GM20431 (cell line): ENCODE data around the gene PZP.
"Not testable (repeated sequence)": the region's sequence is repeated elsewhere in the genome, so short reads cannot be mapped to it uniquely, and the experiment has no call there.

Source experiments
- in situ Hi-C: fragments of 300-500 bp; cut with MseI, MboI; formaldehyde crosslinking; loops from one replicate; pipeline ENCODE4 v1.15.0; 2020; ENCODE audit warnings: low sequenced_read_pairs; ENCODE audit not compliant: unreplicated experiment

PZP gene

DNA sequence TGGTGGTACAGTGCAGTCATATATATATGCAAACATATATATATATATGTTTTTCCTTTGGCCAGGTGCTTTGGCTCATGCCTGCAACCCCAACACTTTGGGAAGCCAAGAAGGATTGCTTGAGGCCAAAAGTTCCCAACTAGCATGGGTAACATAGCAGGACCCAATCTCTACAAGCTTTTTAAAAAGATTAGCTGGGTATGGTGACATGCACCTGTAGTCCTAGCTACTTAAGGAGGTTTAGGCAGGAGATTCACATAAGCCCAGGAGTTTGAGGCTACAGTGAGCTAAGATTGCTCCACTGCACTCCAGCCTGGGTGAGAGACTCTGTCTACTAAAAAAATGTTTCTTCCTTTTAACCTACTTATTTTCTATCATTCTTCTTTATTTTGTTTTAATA, 10.2 kb downstream of the PZP start:
- in situ Hi-C loops: no loop called here

DNA sequence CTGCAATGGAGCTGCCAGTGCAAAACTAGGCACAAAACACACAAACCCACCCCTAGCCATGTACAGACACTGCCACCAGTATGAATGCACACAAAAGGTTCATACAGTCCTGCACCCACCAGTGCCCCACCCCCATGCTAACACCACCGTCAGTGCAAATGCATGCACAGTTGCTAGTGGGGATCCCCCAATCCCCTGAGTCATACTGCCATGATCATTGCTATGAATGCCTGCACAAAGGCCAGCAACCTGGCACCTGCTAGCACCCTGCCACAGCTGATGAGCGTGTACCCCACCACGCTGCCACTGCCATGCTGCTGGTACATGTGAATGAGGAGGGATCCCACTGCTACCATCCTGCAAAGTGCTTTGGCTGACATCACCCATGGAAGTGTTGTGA, 23.9 kb downstream of the PZP start:
- in situ Hi-C loops: no loop called here

DNA sequence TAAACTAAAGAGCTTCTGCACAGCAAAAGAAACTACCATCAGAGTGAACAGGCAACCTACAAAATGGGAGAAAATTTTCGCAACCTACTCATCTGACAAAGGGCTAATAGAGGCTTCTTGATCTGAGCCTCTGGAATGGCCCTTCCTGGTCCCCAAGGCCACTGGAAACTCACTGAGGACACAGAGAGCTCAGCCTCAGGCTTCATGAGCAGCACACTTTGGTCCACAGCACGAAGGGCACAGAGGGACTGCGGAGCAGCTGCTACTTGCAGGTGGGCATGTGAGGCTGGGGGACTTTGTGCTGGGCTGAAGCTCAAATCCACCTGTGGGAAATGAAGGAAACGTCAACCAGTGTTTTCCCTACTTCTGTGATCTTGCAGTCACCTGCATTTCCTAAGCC, 27.4 kb downstream of the PZP start:
- in situ Hi-C loops: no loop called here

DNA sequence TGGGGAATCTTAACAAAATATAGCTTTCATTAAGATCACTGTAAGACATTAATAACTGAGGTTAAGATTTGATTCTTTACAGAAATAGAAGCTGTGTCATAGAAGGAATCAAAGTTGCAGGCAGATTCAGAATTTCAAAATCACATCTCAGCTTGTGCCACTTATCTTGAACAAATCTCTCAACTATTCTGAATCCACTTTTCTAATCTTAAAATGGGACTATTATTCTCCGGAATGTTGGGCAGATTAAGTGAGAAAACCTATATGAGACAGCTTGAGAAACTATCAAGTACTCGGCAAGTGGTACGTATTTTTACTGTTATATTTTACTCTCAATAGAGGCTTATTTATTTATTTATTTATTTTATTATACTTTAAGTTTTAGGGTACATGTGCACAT, 28.4 kb downstream of the PZP start:
- in situ Hi-C loops: no loop called here

DNA sequence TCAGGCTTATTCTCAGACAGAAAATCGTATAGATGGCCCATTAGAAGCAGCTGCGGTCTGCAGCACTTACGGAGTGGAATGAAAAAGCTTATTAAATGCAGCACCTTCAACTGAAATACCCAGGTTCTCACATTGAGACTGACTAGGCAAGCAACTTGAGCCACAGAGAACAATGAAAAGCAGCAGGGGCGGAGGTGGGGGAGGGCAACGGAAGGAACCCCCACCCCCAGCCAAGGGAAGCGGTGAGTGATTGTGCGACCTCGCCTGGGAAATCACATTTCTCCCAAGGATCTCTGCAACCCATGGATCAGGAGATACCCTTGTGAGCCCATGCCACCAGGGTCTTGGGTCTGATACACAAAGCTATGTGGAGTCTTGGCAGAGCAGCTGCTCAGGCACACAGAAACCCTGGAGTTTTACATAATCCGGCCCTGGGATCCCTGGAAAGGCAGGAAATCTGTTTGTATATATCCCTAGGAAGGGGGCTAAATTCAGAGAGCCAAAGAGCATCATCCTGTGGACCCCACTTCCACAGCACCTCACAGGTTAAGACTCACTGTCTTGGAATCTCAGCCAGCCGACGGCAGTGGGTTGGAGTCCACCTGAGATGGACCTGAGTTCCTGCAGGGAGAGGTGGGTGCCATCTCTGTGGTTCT, 38.1 kb downstream of the PZP start:
- in situ Hi-C loops: no loop called here

DNA sequence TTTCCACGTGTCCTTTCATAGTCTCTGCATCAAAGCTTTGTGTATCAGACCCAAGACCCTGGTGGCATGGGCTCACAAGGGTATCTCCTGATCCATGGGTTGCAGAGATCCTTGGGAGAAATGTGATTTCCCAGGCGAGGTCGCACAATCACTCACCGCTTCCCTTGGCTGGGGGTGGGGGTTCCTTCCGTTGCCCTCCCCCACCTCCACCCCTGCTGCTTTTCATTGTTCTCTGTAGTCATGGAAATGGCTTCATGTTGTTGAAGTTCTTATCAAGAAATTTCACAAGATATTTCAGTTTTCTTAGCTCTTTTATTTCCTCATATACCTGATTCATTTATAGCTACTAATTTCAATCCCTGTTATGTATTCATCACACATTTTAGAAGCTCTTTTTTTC, 40.9 kb downstream of the PZP start:
- in situ Hi-C loops: not testable (repeated sequence)

DNA sequence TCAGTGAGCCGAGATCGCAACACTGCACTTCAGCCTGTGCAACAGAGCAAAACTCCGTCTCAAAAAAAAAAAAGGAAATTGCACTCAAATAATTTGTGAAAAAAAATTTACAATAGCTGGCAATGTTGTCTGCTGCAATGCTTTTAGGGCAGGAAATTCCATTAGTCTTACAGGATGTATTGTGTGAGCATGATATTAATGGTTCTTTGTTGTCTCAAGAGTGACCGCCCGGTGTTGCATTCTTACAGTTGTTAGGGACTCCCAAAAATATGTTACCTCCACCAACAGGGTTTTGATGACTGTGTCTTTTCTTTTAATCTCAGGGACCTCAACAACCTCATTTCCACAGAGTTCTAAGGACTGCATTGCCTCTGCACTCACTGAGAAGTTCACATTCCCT, 44.8 kb downstream of the PZP start:
- in situ Hi-C loops: no loop called here

DNA sequence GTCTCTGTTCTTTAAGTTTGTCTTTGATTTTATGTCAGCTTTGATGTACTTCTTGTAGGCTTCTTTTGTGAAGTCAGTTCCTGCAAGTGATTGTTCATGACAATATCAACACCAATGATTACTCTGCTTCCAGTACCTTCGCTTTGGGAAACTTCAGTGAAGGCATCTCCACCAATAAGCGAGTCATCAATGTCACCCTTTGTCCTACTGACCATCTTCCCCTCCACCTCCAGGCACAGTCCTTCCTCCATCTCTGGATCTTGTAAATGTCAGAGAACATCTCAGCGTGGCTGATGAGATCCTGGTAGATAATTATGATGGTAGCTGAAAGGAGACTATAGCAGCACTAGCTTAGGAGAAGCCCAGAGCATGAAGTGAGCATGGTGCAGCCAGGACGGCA, 52.1 kb downstream of the PZP start:
- in situ Hi-C loops: no loop called here

DNA sequence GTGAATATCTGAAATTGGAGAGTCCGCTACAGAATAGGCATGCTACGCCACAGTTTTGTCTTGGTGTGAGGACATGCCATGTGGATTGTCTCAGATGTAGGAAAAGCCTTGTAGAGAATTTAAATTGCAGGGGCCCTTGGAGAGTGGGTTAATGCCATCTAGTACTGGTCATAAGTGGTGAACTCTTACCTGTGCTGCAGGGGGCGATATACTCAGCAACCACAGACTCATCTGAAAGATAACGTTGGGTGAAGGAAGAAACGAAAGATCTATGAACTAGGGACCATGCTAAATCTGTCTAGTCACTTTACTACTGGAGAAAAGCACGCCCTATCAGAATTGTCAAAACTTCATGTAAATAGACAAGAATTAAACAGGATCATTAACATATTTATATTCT, 58.8 kb downstream of the PZP start:
- in situ Hi-C loops: no loop called here

DNA sequence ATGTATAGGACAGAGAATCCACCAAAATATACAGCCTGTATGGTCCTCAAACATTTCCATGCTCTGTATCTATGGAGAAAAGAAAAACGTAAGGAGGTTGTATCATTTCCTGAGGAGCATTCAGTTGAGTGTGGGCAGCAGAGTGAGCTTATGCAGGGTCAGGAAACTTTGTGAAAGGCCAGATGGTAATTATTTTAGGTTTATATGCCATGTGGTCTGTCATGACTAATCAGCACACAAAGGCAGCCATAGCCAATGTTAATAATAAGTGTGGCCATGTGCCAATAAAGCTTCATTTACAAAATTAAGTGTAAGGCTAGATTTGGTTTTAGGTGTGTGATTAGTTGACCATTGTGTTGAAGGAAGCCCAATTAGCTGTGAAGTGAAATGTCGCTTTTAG, 59.3 kb downstream of the PZP start:
- in situ Hi-C loops: no loop called here

DNA sequence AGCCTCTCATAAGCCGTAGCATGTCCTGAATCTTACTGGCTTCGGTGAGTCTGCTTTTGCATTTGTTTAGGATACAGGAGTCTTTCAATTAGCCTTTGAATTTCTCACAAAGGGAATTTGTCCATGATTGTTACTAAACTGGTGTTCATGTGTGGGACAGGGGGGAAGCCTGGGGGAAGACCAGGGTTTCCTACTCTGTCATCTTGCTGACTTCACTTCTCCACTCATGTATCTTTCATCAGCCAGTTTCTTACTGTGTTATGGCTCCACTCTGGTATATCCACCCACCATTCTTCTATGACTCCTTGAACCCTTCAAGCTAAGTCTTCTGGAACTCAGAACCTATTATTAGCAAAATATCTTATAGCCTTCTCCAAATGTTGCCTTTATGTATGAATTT, 60.7 kb downstream of the PZP start:
- in situ Hi-C loops: no loop called here

DNA sequence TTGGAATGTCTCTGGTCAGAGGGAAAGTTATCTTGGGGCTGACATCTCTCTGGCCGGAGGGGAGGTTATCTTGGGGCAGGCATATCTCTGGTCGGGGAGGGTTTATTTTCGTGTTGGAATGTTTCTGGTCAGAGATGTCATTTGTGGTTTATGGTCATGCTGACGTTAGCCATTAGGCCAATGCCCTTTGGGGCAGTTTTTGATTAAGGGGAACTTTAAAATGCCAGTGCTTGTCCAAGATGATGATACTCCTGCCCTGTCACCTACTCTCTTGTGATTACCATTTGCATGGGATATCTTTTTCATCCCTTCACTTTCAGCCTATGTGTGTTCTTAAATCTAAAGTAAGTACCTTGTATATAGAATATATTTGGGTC, 63.5 kb downstream of the PZP start:
- in situ Hi-C loops: no loop called here

DNA sequence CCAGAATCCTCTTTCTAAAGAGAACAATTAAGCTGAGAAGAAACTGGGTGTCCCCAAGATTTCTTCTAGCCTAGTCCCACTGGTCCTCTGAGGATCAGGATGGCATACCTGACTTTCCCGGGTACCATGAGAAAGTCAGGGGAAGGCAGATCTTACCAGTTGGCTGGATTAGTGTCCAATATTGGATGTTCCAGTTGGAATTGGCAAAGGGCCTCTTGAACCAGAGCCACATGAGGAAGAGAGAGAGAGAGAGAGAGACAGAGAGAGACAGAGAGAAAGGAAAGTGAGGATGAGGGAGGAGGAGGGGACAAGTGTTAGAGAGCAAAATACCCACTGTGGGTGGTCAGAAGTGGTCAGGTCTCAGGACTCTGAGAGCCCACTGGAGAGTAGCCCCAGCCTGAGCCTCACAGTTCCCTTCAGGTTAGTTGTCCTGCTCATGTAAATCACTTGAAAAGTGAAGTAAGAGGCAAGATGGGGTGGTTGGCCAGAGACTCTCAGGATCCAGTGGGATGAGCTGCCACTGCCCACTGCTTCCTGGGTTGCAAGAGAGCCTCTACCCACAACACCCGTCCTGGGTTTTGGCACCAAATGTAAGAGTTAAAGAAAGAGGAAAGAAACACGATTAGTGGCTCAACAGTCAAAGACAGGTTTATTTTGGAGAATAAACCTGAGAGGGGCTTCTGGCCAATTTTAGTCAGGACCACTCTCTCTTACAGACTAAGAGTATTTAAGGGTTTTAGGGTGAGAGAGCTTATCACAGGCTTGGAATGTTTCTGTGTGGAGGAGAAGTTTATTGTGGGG, 64.1 kb downstream of the PZP start:
- in situ Hi-C loops: no loop called here

DNA sequence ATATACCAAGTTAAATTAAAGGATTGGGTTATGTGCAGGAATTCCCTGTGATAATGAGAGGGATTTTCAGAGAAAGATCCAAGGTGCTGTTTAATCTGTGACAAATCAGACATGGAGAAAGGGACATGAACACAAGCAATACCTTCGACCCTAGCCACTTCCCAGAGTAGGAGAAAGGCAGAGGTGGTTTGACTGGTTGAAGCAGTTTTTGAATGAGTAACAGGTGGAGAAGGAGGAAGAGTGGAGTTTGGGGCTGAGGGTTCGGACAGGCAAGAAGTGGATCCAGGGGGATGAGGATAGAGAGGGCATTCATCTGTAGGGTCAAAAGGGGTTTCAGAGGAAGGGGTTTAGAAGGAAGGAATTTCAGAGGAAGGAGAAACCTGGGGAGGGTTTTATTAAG, 65.1 kb downstream of the PZP start:
- in situ Hi-C loops: no loop called here

DNA sequence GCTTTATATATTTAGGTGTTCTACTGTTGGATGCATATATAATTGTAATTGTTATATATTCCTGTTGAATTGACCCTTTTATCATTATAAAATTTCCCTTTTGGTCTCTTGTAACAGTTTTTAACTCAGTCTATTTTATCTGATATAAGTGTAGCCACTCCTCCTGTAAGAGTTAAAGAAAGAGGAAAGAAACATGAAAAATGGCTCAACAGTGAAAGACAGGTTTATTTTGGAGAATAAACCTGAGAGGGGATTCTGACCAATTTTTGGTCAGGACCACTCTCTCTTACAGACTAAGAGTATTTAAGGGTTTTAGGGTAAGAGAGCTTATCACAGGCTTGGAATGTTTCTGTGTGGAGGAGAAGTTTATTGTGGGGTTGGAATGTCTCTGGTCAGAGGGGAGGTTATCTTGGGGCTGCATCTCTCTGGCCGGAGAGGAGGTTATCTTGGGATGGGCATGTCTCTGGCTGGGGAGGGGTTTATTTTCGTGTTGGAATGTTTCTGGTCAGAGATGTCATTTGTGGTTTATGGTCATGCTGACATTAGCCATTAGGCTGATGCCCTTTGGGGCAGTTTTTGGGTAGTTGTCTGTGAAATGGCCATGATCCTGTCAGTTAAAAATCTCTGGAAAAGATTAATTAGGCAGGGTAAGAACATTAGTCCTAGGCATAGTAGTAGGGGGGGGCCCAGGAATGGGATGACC, 68.5 kb downstream of the PZP start:
- in situ Hi-C loops: not testable (repeated sequence)

DNA sequence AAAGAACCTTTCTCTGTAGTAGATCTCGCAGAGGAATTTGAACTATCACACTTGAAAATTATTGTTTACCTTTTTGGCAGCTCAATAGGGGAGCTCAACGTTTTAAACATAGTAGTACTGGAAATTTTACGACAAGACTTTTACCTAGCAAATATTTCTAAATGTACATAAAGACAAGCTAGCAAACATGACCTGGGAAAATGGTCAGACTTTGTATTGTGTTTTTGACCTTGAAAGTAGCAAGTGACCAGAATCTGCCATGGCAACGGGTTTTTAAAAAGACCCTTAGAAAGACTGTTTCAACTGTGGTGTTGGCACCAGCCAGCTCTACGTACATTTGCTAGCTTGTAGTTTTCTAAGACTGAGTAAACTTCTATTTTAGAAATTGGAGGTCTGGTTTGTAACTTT, 72.3 kb downstream of the PZP start:
- in situ Hi-C loops: no loop called here

DNA sequence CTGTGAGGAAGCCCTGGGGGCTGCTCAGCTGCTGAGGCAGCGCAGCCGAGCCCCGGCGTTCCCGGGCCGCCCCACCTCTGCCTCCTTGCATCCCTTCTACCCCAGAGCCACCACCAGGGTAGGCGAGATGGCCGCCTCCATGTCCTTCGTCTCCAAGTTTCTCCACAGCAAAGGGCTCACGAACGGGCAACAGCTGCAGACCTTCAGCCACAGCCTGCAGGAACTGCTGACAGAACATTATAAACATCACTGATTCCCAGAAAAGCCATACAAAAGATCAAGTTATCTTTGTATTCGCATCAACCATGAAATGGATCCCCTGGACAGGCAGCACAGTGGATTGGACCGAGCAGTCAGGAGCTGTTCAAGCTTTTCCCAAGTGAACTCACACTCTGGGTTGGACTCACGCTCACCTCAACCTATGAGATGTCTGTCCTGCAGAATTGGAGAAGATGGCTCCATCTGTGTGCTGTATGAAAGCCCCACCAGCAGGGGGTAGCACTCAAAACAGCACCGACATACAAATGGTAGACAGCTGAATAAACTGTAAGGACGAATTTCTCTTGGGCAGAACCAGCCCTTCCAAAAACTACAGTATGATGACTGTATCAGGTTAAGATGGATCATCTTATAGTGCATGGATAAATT, 73.1 kb downstream of the PZP start:
- in situ Hi-C loops: no loop called here

DNA sequence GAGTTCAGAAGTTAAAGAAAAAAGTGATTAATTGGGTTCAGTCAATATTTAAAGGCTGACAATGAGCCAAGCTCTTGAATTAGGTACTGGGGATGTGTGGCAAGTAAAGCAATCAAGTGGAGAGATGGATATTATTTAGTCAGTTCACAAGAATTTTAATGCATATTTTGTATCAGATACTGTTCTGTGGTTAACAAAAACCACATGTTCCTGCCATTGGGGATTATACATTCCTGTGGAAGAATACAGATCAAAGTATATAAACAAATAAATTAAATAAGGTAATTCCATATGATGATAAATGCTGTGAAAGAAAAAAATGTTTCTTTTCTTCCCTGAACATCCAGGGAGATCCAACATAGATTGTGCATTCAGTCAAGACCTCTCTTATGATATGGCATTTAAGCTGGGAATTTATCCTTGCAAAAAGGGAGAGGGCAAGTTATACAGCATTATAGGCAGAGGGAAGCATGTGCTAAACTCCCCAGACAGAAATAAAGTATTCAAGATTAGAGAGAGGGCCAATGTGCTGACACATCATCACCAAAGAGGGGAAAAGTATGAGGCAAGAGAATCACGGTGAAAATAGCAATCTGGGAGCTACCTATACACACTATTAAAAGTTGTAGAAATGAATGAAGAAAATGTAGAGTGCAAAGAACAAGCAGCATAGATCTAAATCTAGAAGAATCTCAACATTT, 74.8 kb downstream of the PZP start:
- in situ Hi-C loops: no loop called here

DNA sequence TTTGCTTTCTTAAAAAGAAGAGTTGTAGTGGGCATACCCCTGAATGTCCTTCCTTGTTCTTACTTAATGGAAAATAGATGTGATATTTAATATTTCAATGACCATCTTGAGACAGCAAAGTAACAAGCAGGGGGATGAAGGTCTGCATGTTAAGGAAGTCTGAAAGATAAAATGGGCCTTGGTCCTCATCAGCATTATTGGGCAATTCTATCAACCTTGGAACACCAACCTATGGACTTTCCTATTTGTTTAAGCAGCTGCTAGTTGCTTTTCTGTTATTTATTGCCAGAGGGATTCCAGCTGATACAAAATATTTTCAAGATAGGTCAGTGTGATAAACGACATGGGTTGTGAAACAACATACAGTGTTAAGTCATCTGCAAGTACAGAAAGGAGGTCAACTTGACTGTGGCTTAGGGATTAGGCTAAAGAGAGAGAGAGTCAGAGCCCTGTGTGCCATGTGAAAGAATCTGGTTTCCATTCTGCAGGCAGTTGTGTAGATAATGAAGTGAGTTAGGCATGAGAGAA, 76.1 kb downstream of the PZP start:
- in situ Hi-C loops: no loop called here

DNA sequence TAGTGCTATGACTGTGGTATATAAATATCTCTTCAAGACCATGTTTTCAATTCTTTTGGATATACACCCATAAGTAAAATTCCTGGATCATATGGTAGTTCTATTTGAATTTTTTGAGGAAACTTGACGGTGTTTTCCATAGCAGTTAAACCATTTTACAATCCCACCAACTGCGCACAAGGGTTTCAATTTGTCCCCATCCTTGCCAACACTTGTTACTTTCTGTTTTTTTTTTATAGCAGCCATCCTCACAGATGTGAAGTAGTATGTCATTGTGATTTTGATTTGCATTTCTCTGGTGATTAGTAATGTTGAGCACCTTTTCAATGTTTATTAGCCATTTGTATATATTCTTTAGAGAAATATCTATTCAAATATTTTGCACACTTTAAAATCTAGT, 78.0 kb downstream of the PZP start:
- in situ Hi-C loops: no loop called here
